Activated CD8-positive, alpha-beta T cell treated with anti-CD3 and anti-CD28 coated beads for 36 hours (primary cell): Measurements from ENCODE around the gene FKBP8. TPM values are rescaled to one million over a fixed set of nuclear protein-coding genes. Genes with fewer than 3 reads are reported as not detected.

Experiments
- ATAC-seq: fragments of 200-7000 bp; cut with Tn5 transposase; one replicate; pipeline ENCODE4 v1.10.0; 2021; ENCODE audit warnings: mild to moderate bottlenecking, moderate library complexity
- CTCF ChIA-PET: fragments of 350-600 bp; sonication (Branson Sonifier 250); formaldehyde crosslinking; loops from one replicate; lab custom pipeline; 2021; ENCODE audit warnings: antibody characterized with exemption; lab: Charles Lee
- POLR2A ChIA-PET: fragments of 350-600 bp; sonication (Branson Sonifier 250); formaldehyde crosslinking; loops from one replicate; lab custom pipeline; 2021; ENCODE audit warnings: antibody characterized with exemption; lab: Charles Lee
- DNase-seq: peaks from one replicate; pipeline ENCODE4 v3.0.0-alpha.2; 2020
- H3K27ac Mint-ChIP-seq: one replicate; pipeline ENCODE4 v1.8.0; 2021; ENCODE audit warnings: mild to moderate bottlenecking, mixed read lengths
- H3K27me3 Mint-ChIP-seq: one replicate; pipeline ENCODE4 v1.8.0; 2021; ENCODE audit warnings: mixed read lengths
- H3K36me3 Mint-ChIP-seq: one replicate; pipeline ENCODE4 v1.8.0; 2021; ENCODE audit warnings: low read depth, mixed read lengths
- H3K4me1 Mint-ChIP-seq: one replicate; pipeline ENCODE4 v1.8.0; 2021; ENCODE audit warnings: low read depth, mixed read lengths
- H3K4me3 Mint-ChIP-seq: one replicate; pipeline ENCODE4 v1.8.0; 2021; ENCODE audit warnings: mild to moderate bottlenecking, moderate library complexity, mixed read lengths
- H3K9me3 Mint-ChIP-seq: one replicate; pipeline ENCODE4 v1.8.0; 2021; ENCODE audit warnings: mixed read lengths
- CTCF ChIP-seq: fragments of 200-600 bp; IDR thresholded peaks from one replicate; pipeline ENCODE4 v1.8.0; 2022; ENCODE audit warnings: antibody characterized with exemption, mild to moderate bottlenecking
- intact Hi-C: fragments of 100-400 bp; cut with micrococcal nuclease; formaldehyde crosslinking; loops from one replicate; pipeline ENCODE4 v1.10.0; 2022
- total RNA-seq, 2 experiments: library from RNA; stranded (reverse); gene quantifications; one replicate each; pipeline ENCODE4 v1.2.3, GENCODE V29; 2021

Gene FKBP8
- total RNA-seq, 2 experiments from 2014 or later = 216 to 220 TPM

GRCh38 chr19:18490728-18491127 is 52.6 kb downstream of the FKBP8 start:
- Mint-ChIP-seq H3K4me3 (no peak overlapping the region), H3K27ac (no peak overlapping the region), H3K4me1 (peaks cover 60% of the 10 kb centered on the region), H3K36me3 (no peaks in the 10 kb centered on the region), H3K9me3 (no peaks in the 10 kb centered on the region), H3K27me3 (no peaks in the 10 kb centered on the region)
- DNase-seq (no peak), ATAC-seq (no peak)
- POLR2A ChIA-PET = interaction anchor here (1.0 kb wide), 1 partner anchor 13 kb away, joined by 3 read pairs; no protein-coding TSS in a partner anchor
- no peak for TF ChIP-seq CTCF
- intact Hi-C loops = no loop called here
- CTCF ChIA-PET = interaction anchor here (1.4 to 2.8 kb wide), 2 partner anchors 13 to 21 kb away, joined by 4 to 13 read pairs; no protein-coding TSS in a partner anchor

- Mint-ChIP-seq H3K9me3 (no peaks in the 10 kb centered on the region), H3K27ac (no peak overlapping the region), H3K4me3 (no peak overlapping the region), H3K4me1 (peaks cover 55% of the 10 kb centered on the region), H3K36me3 (no peaks in the 10 kb centered on the region), H3K27me3 (no peaks in the 10 kb centered on the region)
- intact Hi-C loops = no loop called here
- no peak for ATAC-seq
- ChIA-PET CTCF (interaction anchor here (1.2 to 3.1 kb wide), 5 partner anchors 10 to 150 kb away, joined by 3 to 17 read pairs (median 6); no protein-coding TSS in a partner anchor), POLR2A (interaction anchor here (0.5 to 1.1 kb wide), 3 partner anchors 13 to 32 kb away, joined by 3 to 4 read pairs (median 3); partner anchors contain the start of gene ELL)
- no peak for TF ChIP-seq CTCF
- no peak for DNase-seq
Observed at GRCh38 chr19:18489627-18490184, 53.7 kb downstream of the FKBP8 start.

- DNase-seq (no peak), ATAC-seq (no peak)
- Mint-ChIP-seq H3K4me1 (peaks cover 49% of the 10 kb centered on the region), H3K27me3 (no peaks in the 10 kb centered on the region), H3K36me3 (no peaks in the 10 kb centered on the region), H3K9me3 (no peaks in the 10 kb centered on the region), H3K4me3 (no peak overlapping the region), H3K27ac (no peak overlapping the region)
- POLR2A ChIA-PET = interaction anchor here (0.5 to 1.4 kb wide), 4 partner anchors 13 to 48 kb away, joined by 3 to 4 read pairs (median 4); no protein-coding TSS in a partner anchor
- CTCF ChIA-PET = interaction anchor here (1.0 to 3.1 kb wide), 8 partner anchors 10 to 151 kb away, joined by 3 to 17 read pairs (median 5); partner anchors contain the start of gene KXD1
- TF ChIP-seq CTCF = no peak
- intact Hi-C loops = no loop called here
Observed at GRCh38 chr19:18488838-18489626, 54.3 kb downstream of the FKBP8 start.

- peak; percentile 29 for ATAC-seq
- ChIA-PET CTCF (interaction anchor here (1.0 to 3.1 kb wide), 7 partner anchors 11 to 69 kb away, joined by 3 to 17 read pairs (median 6); partner anchors contain the start of gene KXD1), POLR2A (interaction anchor here (0.5 to 1.4 kb wide), 3 partner anchors 17 to 48 kb away, joined by 3 to 4 read pairs (median 3); no protein-coding TSS in a partner anchor)
- H3K27me3 Mint-ChIP-seq = no peaks in the 10 kb centered on the region
- TF ChIP-seq CTCF = peak; percentile 28
- H3K4me1 Mint-ChIP-seq = peaks cover 49% of the 10 kb centered on the region
- no peak overlapping the region for H3K4me3 Mint-ChIP-seq
- H3K36me3 Mint-ChIP-seq = no peaks in the 10 kb centered on the region
- H3K27ac Mint-ChIP-seq = no peak overlapping the region
- H3K9me3 Mint-ChIP-seq = no peaks in the 10 kb centered on the region
- intact Hi-C loops = no loop called here
- DNase-seq = no peak
Observed at GRCh38 chr19:18488403-18488723, 55.0 kb downstream of the FKBP8 start.
